ENCODE measurements around the gene OCIAD1. TPM values are rescaled to one million over a fixed set of nuclear protein-coding genes. Genes with fewer than 3 reads are reported as not detected.

Gene OCIAD1
- total RNA-seq, 3 donors from 2014 or later, result 85.2 to 128 (median 101) TPM

DNA sequence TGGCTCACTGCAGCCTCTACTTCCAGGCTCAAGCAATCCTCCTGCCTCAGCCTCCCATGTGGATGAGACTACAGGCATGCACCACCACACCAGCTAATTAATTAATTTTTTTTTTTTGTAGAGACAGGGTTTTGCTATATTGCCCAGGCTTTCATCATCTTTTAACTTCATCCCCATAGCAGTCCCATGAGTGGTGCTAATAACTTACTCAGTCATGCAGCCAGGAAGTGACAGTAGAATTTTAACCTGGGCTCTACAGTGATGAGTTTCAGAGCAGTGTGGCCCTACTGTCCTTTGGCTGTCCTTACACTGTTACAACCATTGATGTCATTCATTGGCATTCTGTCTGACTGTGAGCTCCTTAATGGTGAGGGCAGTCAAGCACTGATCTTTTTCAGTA lies 79.6 kb downstream of the OCIAD1 start:
- DNase-seq (ENCODE audit: low spot score in 2 of 2), result no peak
- Histone ChIP-seq H3K27me3 (no peaks in the 10 kb centered on the region), H3K36me3 (no peaks in the 10 kb centered on the region), H3K27ac (no peak overlapping the region), H3K9me3 (no peaks in the 10 kb centered on the region), H3K4me1 (no peaks in the 10 kb centered on the region), H3K4me3 (no peak overlapping the region)
- intact Hi-C loops (cut with DNase I; ENCODE audit: low total_unique reads), result no loop called here
- TF ChIP-seq POLR2AphosphoS5 (IDR thresholded peaks at IDR 0.05), result no peak
- no peak for TF ChIP-seq CTCF (IDR thresholded peaks at IDR 0.05)
- no peak for TF ChIP-seq POLR2A (IDR thresholded peaks at IDR 0.05)

Other genes with a start within 250 kb of the OCIAD1 start
- 100 to 1,000 TPM in 1 of 3 donors, 10 to 100 TPM in 2; 70.9 to 112 (median 86.2) TPM for gene FRYL, start 50.8 kb upstream of the OCIAD1 start, total RNA-seq
- 10 to 100 TPM in 1 of 3 donors, 1 to 10 TPM in 2; 9.2 to 22.0 (median 9.9) TPM for gene OCIAD2, start 75.7 kb downstream of the OCIAD1 start, total RNA-seq
- under 1 TPM in 1 of 3 donors, not detected in 2; 0.66 TPM for gene CWH43, start 155.2 kb downstream of the OCIAD1 start, total RNA-seq

All from breast epithelium (tissue), 4 donors.